GM12892 (cell line): ENCODE measurements around the gene SLC44A1.

Experiments
- DNase-seq: peaks from one replicate; pipeline ENCODE4 v3.0.0; 2011; ENCODE audit not compliant: insufficient read length
- FAIRE-seq: peaks from 2 replicates; lab custom pipeline; 2011; peaks lifted over from hg19 to GRCh38; lab: Jason Lieb, UNC
- POLR2A ChIP-seq: IDR thresholded peaks from 2 replicates; pipeline ENCODE4 v1.6.1; 2011; ENCODE audit warnings: low read depth, low read length, control low read depth
- POLR2AphosphoS5 ChIP-seq: IDR thresholded peaks from 2 replicates; pipeline ENCODE4 v1.6.1; 2011; ENCODE audit warnings: low read depth, low read length, control low read depth
- TAF1 ChIP-seq: IDR thresholded peaks from 2 replicates; pipeline ENCODE4 v1.6.1; 2011; ENCODE audit warnings: low read depth, mild to moderate bottlenecking, control low read depth, low read length, borderline replicate concordance

Gene SLC44A1

DNA sequence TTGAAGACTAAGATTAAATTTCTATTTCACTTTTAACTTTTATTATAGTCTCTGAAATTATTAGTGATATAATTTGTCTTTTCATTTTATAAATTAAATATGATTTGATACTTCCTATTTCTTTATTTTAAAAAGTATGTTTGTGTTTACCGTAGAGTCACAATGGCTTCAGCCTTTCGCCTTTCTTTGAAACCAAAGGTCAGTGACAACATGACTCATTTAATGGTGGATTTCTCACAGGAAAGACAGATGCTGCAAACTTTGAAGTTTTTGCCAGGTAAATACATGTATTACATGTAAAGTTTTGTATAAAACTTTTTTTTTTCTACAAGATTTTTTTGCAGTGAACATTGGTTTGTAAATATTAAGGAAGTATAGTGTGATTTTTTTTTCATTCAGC is 239.8 kb downstream of the SLC44A1 start:
- FAIRE-seq (no peak), DNase-seq (no peak)
- no peak for TF ChIP-seq POLR2AphosphoS5

DNA sequence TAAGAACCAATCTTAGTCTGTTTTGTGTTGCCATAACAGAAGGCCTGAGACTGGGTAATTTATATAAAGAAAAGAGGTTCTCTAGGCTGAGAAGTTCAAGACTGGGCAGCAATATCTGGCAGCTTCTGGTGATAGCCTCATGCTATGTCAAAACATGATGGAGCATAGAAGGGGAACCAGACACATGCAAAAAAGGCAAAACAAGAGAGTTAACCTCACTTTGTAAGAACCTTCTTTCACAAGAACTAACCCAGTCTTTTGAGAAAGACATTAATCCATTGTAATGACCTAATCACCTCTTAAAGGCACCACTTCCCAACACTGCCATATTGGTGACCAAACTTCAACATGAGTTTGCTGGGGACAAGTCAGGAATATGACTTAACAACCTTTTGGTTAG is 240.7 kb downstream of the SLC44A1 start:
- FAIRE-seq = no peak

More for the DNA sequence above, 240.7 kb downstream of the SLC44A1 start:
- no peak for TF ChIP-seq POLR2A
- no peak for TF ChIP-seq POLR2AphosphoS5
- no peak for TF ChIP-seq TAF1
- DNase-seq = no peak
